ENCODE results near the gene NFATC4. TPM values are rescaled to one million over a fixed set of nuclear protein-coding genes. Genes with fewer than 3 reads are reported as not detected.

NFATC4 gene
- total and polyA plus RNA-seq, 11 donors, result 6.5 to 23.0 (median 12.5) TPM

- Histone ChIP-seq H3K27ac (peak overlapping the region; percentile 77 to 99 (median 90)), H3K36me3 (no peaks in the 10 kb centered on the region), H3K27me3 (peaks cover 0 to 37% (median 6%) of the 10 kb centered on the region in 9 donors), H3K4me3 (peak overlapping the region; percentile 21 to 81 (median 57)), H3K9me3 (no peaks in the 10 kb centered on the region), H3K4me1 (peaks cover 0 to 42% (median 20%) of the 10 kb centered on the region in 12 donors)
- 7 to 14% (median 11%) methylated on average over 16 of the region's 16 CpGs for WGBS, 4 donors
- ATAC-seq (no peak), DNase-seq (no peak)
- intact Hi-C loops (cut with DNase I), result loop anchor here in 9 of 10 donors (1.0 to 5.0 kb wide), 10 partner anchors 32 to 66 kb away; partner anchors contain the start of genes ADCY4 (in 4 of the 9), NYNRIN (in 2 of the 9), CBLN3 (in 1 of the 9) and KHNYN (in 1 of the 9)
- TF ChIP-seq POLR2A (IDR thresholded peaks at IDR 0.05) (no peak), CTCF (IDR thresholded peaks at IDR 0.05) (no peak)
Measured at GRCh38 chr14:24366413-24366720, 1.6 kb upstream of the NFATC4 start.

DNA sequence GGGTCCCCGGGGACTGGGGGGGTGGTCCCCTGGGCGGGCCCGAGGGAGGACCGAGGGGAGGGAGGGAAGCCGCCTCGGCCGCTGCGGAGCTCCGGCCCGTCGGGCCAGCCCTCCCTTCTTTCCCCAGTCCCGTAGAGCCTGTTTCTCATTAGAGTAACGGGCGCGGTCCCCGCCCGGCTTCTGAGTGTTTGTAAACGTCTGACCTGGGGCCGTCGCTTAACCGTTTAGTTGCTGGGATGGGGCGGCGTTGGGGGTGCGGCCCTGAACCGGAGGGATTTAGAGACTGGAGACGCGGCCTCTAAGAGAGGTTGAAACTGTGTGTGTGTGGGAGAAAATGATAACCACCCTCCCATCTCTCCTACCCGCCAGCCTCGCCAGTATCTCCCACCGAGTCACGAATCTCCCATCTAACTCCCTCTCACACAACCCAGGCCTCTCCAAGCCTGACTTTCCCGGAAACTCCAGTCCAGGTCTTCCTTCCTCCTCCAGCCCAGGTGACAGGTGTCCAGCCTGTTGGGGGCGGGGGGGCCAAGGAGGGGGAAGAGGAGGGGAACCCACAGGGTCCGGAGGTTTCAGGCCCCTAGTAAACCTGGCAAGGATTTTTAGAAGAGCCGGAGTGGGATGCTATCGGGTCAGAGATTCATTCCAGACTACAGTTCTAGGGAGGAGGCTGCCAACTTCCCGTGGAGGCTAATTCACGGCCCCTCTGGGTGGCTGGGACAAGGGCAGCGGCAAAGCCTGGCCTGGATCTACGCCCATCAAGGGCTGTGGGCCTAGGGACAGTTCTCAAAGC lies 1.1 kb upstream of the NFATC4 start:
- WGBS, 4 donors, result 1 to 3% (median 2%) methylated on average over 33 to 40 of the region's 40 CpGs
- Histone ChIP-seq H3K4me3 (peak overlapping the region; percentile 21 to 81 (median 57)), H3K36me3 (no peaks in the 10 kb centered on the region), H3K27ac (peak overlapping the region; percentile 77 to 99 (median 90)), H3K4me1 (peaks cover 0 to 42% (median 20%) of the 10 kb centered on the region in 12 donors), H3K27me3 (peaks cover 0 to 37% (median 6%) of the 10 kb centered on the region in 9 donors), H3K9me3 (no peaks in the 10 kb centered on the region)
- DNase-seq (peak; percentile 90 to 96 (median 91)), ATAC-seq (peak; percentile 77 to 90 (median 82))
- peak in 1 of 2 donors; percentile 67 for TF ChIP-seq POLR2A (IDR thresholded peaks at IDR 0.05)
- no peak for TF ChIP-seq CTCF (IDR thresholded peaks at IDR 0.05)
- intact Hi-C loops (cut with DNase I), result loop anchor here in 9 of 10 donors (1.0 to 5.0 kb wide), 10 partner anchors 31 to 65 kb away; partner anchors contain the start of genes ADCY4 (in 4 of the 9), NYNRIN (in 2 of the 9), CBLN3 (in 1 of the 9) and KHNYN (in 1 of the 9)

DNA sequence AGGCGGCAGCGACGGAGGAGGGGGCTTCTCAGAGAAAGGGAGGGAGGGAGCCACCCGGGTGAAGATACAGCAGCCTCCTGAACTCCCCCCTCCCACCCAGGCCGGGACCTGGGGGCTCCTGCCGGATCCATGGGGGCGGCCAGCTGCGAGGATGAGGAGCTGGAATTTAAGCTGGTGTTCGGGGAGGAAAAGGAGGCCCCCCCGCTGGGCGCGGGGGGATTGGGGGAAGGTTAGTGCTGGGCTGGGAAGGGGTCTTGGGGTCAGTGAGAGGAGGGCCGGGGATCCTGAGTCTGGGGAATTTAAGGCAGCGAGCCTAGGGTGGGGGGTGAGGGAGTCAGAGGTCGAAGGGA lies 203 bp downstream of the NFATC4 start:
- ATAC-seq (no peak), DNase-seq (peak in 1 of 5 donors; percentile 37)
- H3K4me3 ChIP-seq, result peak overlapping the region; percentile 27 to 81 (median 57)
- 2 to 13% (median 8%) methylated on average over 14 to 15 of the region's 15 CpGs for WGBS, 4 donors
- peaks cover 0 to 3% (median 0%) of the 10 kb centered on the region in 9 donors for H3K36me3 ChIP-seq
- peaks cover 0 to 48% (median 20%) of the 10 kb centered on the region in 12 donors for H3K4me1 ChIP-seq
- H3K27me3 ChIP-seq, result peaks cover 0 to 37% (median 6%) of the 10 kb centered on the region in 9 donors
- no peak for TF ChIP-seq POLR2A (IDR thresholded peaks at IDR 0.05)
- no peak for TF ChIP-seq CTCF (IDR thresholded peaks at IDR 0.05)
- H3K27ac ChIP-seq, result peak overlapping the region; percentile 60 to 99 (median 89)
- intact Hi-C loops (cut with DNase I), result loop anchor here in 4 of 10 donors (5.0 kb wide), 3 partner anchors 34 to 64 kb away; no protein-coding TSS in a partner anchor
- no peaks in the 10 kb centered on the region for H3K9me3 ChIP-seq
